Esophagus mucosa (tissue), 1 donor: ENCODE data around the gene RHOJ. TPM values are rescaled to one million over a fixed set of nuclear protein-coding genes. Genes with fewer than 3 reads are reported as not detected.
"Not testable (repeated sequence)": the region's sequence is repeated elsewhere in the genome, so short reads cannot be mapped to it uniquely, and the experiment has no call there.

Source experiments
- ATAC-seq: fragments of 200-7000 bp; cut with Tn5 transposase; one replicate; pipeline ENCODE4 v1.9.1; 2020
- total RNA-seq: library from RNA; stranded (reverse); gene quantifications from one replicate; pipeline ENCODE4 v1.2.4, GENCODE V29; 2023
- donor health status: DM: yes; HTN: yes; CAD: no.

RHOJ gene
- total RNA-seq, 1 donor from 2014 or later: 2.0 TPM

DNA sequence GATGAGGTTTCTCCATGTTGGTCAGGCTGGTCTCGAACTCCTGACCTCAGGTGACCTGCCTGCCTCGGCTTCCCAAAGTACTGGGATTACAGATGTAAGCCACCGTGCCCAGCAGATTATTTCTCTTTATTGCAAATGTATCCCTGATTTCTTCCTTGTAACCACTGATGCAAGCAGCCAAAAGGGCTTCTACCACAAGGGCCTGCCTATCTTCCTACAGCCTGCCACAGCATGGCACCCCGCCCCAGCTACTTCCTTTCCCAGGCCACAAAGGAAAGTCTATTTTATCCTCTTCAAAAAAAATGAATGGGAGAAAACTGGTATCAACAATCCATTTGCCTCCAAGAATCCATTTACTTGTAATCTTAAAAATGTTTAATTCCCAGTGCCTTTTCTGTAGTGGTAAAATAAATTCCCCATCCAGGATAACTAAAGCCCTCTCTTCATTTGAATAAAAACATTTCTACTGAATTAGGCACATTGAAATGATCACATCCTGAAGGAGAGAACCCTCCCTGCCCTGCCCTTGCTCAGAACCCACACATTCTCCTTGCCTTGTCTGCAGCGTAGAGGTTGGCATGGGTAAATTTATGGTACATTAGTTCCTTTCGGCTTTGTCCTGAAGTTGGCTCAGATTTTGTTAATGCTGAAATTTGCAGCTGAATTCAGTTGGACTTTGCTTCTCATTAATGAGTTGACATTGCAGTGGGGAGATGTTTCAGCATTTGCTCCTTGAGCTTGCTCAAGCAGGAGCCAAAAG, 95.3 kb downstream of the RHOJ start:
- no peak for ATAC-seq

GRCh38 chr14:63300854-63301253, 96.6 kb downstream of the RHOJ start:
- no peak for ATAC-seq

- ATAC-seq: no peak
These were observed 97.8 kb downstream of the RHOJ start for GRCh38 chr14:63301891-63302534.

GRCh38 chr14:63304429-63304828, 100.2 kb downstream of the RHOJ start:
- not testable (repeated sequence) for ATAC-seq

DNA sequence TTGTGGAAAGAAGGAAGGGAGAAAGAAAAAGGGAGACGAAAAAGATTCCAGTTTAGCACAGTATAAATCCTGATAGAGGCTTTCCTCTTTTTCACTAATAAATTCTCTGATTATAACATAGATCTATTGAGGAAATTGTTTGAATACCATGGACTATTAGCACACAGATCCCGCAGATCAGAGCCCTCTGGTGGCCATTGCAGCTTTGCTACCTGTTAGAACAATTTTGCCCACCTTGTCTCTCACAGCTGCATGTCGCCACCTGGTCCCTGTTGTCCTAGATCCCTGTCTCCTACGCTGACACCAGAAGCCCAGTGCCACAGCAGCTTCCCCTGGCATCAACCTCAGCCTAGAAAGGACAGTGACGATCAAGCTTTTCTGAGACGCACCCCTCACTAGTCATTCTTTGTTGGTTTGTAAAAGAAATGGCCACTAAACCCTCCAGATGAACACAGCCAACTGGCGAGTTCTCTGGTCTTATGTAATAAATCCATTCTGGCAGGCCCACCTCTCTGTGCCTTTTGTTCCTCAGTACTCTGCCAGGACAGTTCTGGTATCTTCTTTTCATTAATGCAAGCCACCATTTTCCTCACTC, 104.6 kb downstream of the RHOJ start:
- no peak for ATAC-seq

DNA sequence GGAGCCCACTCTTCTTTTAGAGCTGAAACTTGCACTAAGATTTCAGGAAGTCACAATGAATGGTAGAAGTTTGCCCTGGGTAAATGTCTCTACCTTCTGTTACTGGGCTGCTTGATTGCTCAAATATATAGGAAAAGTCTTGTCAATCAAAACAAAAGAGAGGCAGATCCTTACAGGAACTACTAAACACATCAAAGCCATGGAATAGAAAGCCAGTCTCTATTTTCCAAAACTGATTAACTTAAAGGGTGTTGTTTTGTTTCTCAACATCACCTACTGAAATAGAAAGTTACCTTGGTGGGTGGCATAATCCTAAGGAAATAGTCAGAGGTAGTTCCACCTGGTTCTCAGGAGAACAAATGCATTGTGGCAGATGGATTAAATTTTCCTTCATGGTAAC, 114.6 kb downstream of the RHOJ start, which contains the start of gene GPHB5:
GPHB5 (minus strand) TSS at position 101 of the 400 bp plus-strand sequence. CDS start 1,086 bp downstream, outside the sequence.
- ATAC-seq: no peak

DNA sequence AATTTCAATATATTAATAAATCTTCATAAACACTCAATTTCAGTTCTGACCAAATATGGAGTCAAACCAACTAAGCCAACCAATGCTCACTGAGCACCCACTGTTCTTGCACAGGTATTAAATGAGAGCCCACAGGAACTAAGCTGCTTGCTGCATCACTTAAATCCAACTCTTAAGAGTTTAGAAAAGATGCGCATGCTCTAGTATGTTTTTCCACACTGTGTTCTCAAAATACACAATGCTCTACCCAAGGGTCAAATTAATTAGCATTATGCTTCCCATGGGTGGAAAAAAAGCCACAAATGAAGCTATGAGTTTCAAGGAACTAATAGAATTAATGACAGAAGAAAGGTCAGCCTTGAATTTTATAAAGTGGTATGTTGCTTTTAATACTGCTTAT, 118.2 kb downstream of the RHOJ start:
- no peak for ATAC-seq

- peak; percentile 64 for ATAC-seq
These were observed 118.8 kb downstream of the RHOJ start for GRCh38 chr14:63322897-63323573.

GRCh38 chr14:63326840-63327239, 122.6 kb downstream of the RHOJ start:
- ATAC-seq: no peak

GRCh38 chr14:63328787-63329737, 124.8 kb downstream of the RHOJ start:
- no peak for ATAC-seq

DNA sequence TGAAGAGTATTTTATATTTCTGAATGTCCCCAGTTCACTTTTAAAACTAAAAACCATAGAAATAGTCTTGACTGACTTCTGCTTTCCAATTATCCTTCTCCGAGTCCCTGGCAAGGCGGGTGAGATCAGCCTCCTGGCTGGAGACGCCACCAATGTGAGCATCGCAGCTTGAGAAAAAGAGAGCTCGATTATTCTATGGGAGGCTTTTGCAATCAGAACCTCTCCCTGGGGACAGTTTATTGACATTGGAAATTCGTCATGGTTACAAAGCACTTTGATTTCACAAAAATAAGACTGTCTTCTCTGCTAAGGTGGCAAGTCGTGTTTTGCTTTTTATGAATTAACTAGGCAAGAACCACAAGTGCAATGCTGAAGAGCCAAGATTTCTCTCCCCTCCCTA, 138.1 kb downstream of the RHOJ start:
- ATAC-seq: no peak

Other genes with a start within 250 kb of the RHOJ start
- gene KCNH5, start 159.0 kb upstream of the RHOJ start, total RNA-seq: not detected
- gene GPHB5, start 114.5 kb downstream of the RHOJ start, total RNA-seq: not detected